HepG2 (cell line): ENCODE results near the gene NFKBIA. TPM values are rescaled to one million over a fixed set of nuclear protein-coding genes. Genes with fewer than 3 reads are reported as not detected.

ENCODE experiments used
- ARNTL ChIP-seq: sonication (generic); formaldehyde crosslinking; IDR thresholded peaks from 2 replicates; pipeline ENCODE4 v1.4.0; 2020; ENCODE audit warnings: mild to moderate bottlenecking, missing genetic modification reagents
- CENPBD1 ChIP-seq: sonication (generic); formaldehyde crosslinking; IDR thresholded peaks from 2 replicates; pipeline ENCODE4 v1.8.0; 2022; ENCODE audit warnings: missing genetic modification reagents, low read depth, mild to moderate bottlenecking, borderline replicate concordance
- KAT7 ChIP-seq: IDR thresholded peaks from 2 replicates; pipeline ENCODE4 v1.6.1; 2018; ENCODE audit warnings: borderline replicate concordance, missing compliant biosample characterization
- MED8 ChIP-seq: sonication (generic); formaldehyde crosslinking; IDR thresholded peaks from 2 replicates; pipeline ENCODE4 v1.8.1; 2023; ENCODE audit warnings: mild to moderate bottlenecking, missing genetic modification reagents; ENCODE audit not compliant: insufficient replicate concordance
- MTA3 ChIP-seq: sonication (generic); formaldehyde crosslinking; IDR thresholded peaks from 2 replicates; pipeline ENCODE4 v1.4.0; 2020; ENCODE audit warnings: missing genetic modification reagents
- NKX3-1 ChIP-seq: sonication (generic); formaldehyde crosslinking; IDR thresholded peaks from 2 replicates; pipeline ENCODE4 v1.5.0; 2020; ENCODE audit warnings: missing genetic modification reagents
- NRL ChIP-seq: sonication (generic); formaldehyde crosslinking; IDR thresholded peaks from 2 replicates; pipeline ENCODE4 v1.5.0; 2020; ENCODE audit warnings: missing genetic modification reagents, mild to moderate bottlenecking, moderate library complexity, borderline replicate concordance
- PCBP1 ChIP-seq: fragments of 200-400 bp; formaldehyde crosslinking; IDR thresholded peaks from 2 replicates; pipeline ENCODE4 v1.6.1; 2017; ENCODE audit warnings: mild to moderate bottlenecking, low read depth, low read length, borderline replicate concordance
- RFXANK ChIP-seq: IDR thresholded peaks from 2 replicates; pipeline ENCODE4 v1.6.1; 2016
- RXRA ChIP-seq: sonication (generic); formaldehyde crosslinking; IDR thresholded peaks from 2 replicates; pipeline ENCODE4 v1.5.1; 2020; ENCODE audit warnings: missing genetic modification reagents
- SIN3B ChIP-seq: fragments of 150-350 bp; IDR thresholded peaks from 2 replicates; pipeline ENCODE4 v1.6.1; 2014; ENCODE audit warnings: low read length
- SNRNP70 ChIP-seq: fragments of 200-400 bp; formaldehyde crosslinking; IDR thresholded peaks from 2 replicates; pipeline ENCODE4 v1.6.1; 2017; ENCODE audit warnings: mild to moderate bottlenecking, low read depth, low read length, moderate library complexity
- TBX2 ChIP-seq: sonication (generic); formaldehyde crosslinking; IDR thresholded peaks from 2 replicates; pipeline ENCODE4 v1.5.0; 2020; ENCODE audit warnings: missing genetic modification reagents, mild to moderate bottlenecking, borderline replicate concordance
- TIGD3 ChIP-seq: sonication (generic); formaldehyde crosslinking; IDR thresholded peaks from 2 replicates; pipeline ENCODE4 v1.5.1; 2020; ENCODE audit warnings: mild to moderate bottlenecking, missing genetic modification reagents, borderline replicate concordance
- ZBTB1 ChIP-seq: sonication (generic); formaldehyde crosslinking; IDR thresholded peaks from 2 replicates; pipeline ENCODE4 v1.4.0; 2020; ENCODE audit warnings: missing genetic modification reagents, borderline replicate concordance
- ZNF10 ChIP-seq: sonication (generic); formaldehyde crosslinking; IDR thresholded peaks from 2 replicates; pipeline ENCODE4 v1.4.0; 2020; ENCODE audit warnings: mild to moderate bottlenecking, low read depth, missing genetic modification reagents, borderline replicate concordance
- ZNF20 ChIP-seq: sonication (generic); formaldehyde crosslinking; IDR thresholded peaks from 2 replicates; pipeline ENCODE4 v1.4.0; 2020; ENCODE audit warnings: mild to moderate bottlenecking, moderate library complexity, missing genetic modification reagents
- ZNF510 ChIP-seq: sonication (generic); formaldehyde crosslinking; IDR thresholded peaks from 2 replicates; pipeline ENCODE4 v1.4.0; 2020; ENCODE audit warnings: low read depth, mild to moderate bottlenecking, missing genetic modification reagents
- ZNF652 ChIP-seq: IDR thresholded peaks from 2 replicates; pipeline ENCODE4 v1.6.1; 2016; ENCODE audit warnings: low read depth, borderline replicate concordance
- polyA plus RNA-seq, 8 experiments: library from polyadenylated mRNA; depleted of rRNA in 3 of 8; stranded (reverse) in 7 of 8; unstranded in 1 of 8; fragments of >200 nt; fragmentation: Illumina TruSeq in 4 of 8; extraction: Trizol in 4 of 8; gene quantifications; 2 replicates each; pipeline versions ENCODE4 v1.2.1 to v1.2.3, GENCODE V29; 2011 to 2016; ENCODE audit warnings: low read depth in 4 of 8, missing spikeins in 1 of 8, mixed read lengths in 1 of 8; ENCODE audit not compliant: insufficient read depth in 1 of 8
- total RNA-seq, 5 experiments: library from RNA; depleted of rRNA; stranded (reverse); fragments of >200 nt; fragmentation: Illumina TruSeq; extraction: Trizol; gene quantifications; 2 replicates each; pipeline ENCODE4 v1.2.3, GENCODE V29; 2016; ENCODE audit warnings: low read depth in 1 of 5
- TF ChIP-seq, protein P1 (sequence below): sonication (generic); formaldehyde crosslinking; IDR thresholded peaks from 2 replicates; pipeline ENCODE4 v1.9.0; 2021; ENCODE audit warnings: missing genetic modification reagents, mild to moderate bottlenecking, borderline replicate concordance
- TF ChIP-seq, protein P2 (sequence below): sonication (generic); formaldehyde crosslinking; IDR thresholded peaks from 2 replicates; pipeline ENCODE4 v1.4.0; 2020; ENCODE audit warnings: missing genetic modification reagents

NFKBIA gene
- total and polyA plus RNA-seq, 2 of the 13 experiments (the other 11 are each of a cell fraction or from before 2014, with no cell fraction given): 197 to 319 TPM

DNA sequence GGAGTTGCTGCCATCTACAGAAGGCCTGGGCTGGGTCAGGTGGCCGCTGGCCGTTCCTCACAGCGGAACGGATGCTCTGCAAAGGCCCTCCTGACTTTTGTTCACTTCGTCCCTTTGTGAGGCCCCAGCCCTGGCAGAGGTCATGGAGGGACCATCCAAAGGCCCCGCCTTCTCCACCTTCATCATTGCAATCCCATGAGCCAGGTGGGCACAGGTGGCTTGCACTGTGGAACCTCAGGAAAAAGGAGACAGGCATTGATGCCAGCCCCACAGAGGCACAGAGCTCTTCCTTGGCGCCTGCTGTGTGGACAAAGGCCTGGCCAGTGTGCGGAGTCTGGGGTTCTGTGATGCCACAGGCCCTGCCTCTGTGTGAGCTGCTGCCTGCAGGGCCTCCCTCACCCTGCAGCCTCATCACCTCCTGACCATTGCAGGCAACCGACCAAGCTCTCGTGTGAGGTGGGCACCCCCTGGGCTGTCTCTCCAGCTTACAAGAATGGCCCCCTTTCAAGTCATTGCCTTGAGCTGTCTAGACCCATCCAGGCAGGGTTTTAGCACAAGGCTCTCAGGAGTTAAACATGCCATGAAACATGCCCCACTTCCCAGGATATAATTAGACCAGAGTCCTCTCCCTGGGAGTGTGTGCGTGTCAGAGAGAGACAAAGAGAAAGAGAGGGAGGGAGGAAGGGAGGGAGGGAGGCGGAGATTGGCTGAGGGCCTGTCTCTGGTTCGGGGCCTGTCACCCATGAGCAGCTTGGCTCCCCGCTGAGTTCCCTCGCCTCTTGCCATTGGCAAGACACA, 19.3 kb downstream of the NFKBIA start (continued):
- TF ChIP-seq SIN3B (no peak), KAT7 (CRISPR knock-in tag) (no peak), SNRNP70 (no peak), RXRA (CRISPR knock-in tag) (peak; percentile 74), ZNF10 (CRISPR knock-in tag) (no peak), TIGD3 (CRISPR knock-in tag) (no peak), ZNF20 (no peak), MTA3 (CRISPR knock-in tag) (no peak), NRL (CRISPR knock-in tag) (peak; percentile 92), ZNF652 (CRISPR knock-in tag) (peak; percentile 82), MED8 (peak; percentile 22), NKX3-1 (no peak), TBX2 (CRISPR knock-in tag) (peak; percentile 90), CENPBD1 (CRISPR knock-in tag) (no peak), RFXANK (CRISPR knock-in tag) (no peak), ZBTB1 (CRISPR knock-in tag) (no peak; the same call in 1 of the 2 replicates), PCBP1 (no peak; the same call in 1 of the 2 replicates), ARNTL (CRISPR knock-in tag) (peak; percentile 86; the same call in 1 of the 2 replicates), ZNF510 (CRISPR knock-in tag) (peak; percentile 73; the same call in 1 of the 2 replicates)
- TF ChIP-seq, protein P1, sequence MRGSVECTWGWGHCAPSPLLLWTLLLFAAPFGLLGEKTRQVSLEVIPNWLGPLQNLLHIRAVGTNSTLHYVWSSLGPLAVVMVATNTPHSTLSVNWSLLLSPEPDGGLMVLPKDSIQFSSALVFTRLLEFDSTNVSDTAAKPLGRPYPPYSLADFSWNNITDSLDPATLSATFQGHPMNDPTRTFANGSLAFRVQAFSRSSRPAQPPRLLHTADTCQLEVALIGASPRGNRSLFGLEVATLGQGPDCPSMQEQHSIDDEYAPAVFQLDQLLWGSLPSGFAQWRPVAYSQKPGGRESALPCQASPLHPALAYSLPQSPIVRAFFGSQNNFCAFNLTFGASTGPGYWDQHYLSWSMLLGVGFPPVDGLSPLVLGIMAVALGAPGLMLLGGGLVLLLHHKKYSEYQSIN (CRISPR knock-in tag): no peak
- TF ChIP-seq, protein P2, sequence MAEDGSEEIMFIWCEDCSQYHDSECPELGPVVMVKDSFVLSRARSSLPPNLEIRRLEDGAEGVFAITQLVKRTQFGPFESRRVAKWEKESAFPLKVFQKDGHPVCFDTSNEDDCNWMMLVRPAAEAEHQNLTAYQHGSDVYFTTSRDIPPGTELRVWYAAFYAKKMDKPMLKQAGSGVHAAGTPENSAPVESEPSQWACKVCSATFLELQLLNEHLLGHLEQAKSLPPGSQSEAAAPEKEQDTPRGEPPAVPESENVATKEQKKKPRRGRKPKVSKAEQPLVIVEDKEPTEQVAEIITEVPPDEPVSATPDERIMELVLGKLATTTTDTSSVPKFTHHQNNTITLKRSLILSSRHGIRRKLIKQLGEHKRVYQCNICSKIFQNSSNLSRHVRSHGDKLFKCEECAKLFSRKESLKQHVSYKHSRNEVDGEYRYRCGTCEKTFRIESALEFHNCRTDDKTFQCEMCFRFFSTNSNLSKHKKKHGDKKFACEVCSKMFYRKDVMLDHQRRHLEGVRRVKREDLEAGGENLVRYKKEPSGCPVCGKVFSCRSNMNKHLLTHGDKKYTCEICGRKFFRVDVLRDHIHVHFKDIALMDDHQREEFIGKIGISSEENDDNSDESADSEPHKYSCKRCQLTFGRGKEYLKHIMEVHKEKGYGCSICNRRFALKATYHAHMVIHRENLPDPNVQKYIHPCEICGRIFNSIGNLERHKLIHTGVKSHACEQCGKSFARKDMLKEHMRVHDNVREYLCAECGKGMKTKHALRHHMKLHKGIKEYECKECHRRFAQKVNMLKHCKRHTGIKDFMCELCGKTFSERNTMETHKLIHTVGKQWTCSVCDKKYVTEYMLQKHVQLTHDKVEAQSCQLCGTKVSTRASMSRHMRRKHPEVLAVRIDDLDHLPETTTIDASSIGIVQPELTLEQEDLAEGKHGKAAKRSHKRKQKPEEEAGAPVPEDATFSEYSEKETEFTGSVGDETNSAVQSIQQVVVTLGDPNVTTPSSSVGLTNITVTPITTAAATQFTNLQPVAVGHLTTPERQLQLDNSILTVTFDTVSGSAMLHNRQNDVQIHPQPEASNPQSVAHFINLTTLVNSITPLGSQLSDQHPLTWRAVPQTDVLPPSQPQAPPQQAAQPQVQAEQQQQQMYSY (CRISPR knock-in tag): peak; percentile 41; the same call in 1 of the 2 replicates
